HG03571 (cell line): ENCODE data around the gene EVI5.
"Not testable (repeated sequence)": the region's sequence is repeated elsewhere in the genome, so short reads cannot be mapped to it uniquely, and the experiment has no call there.

Experiments
- ATAC-seq: cut with Tn5 transposase; IDR thresholded peaks from one replicate; pipeline ENCODE4 v1.9.1; 2021; ENCODE audit not compliant: unreplicated experiment

The EVI5 gene

DNA sequence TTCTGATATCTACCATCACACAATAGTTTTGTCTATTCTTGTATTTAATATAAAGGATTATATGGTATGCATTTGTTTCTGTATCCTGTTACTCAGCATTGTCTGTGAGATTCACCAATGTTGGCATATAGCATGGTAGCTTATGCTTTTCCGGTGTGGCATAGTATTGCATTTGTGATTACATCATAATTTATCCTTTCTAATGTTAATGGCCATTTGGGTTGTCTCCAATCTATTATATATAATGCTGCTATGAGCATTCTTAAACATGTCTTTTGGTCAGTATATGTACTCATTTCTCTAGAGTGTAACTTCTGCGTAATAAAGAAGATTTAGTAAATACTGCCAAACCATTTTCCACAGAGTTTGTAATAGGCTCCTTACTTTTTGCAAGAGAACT is 257.2 kb downstream of the EVI5 start:
- ATAC-seq: no peak

DNA sequence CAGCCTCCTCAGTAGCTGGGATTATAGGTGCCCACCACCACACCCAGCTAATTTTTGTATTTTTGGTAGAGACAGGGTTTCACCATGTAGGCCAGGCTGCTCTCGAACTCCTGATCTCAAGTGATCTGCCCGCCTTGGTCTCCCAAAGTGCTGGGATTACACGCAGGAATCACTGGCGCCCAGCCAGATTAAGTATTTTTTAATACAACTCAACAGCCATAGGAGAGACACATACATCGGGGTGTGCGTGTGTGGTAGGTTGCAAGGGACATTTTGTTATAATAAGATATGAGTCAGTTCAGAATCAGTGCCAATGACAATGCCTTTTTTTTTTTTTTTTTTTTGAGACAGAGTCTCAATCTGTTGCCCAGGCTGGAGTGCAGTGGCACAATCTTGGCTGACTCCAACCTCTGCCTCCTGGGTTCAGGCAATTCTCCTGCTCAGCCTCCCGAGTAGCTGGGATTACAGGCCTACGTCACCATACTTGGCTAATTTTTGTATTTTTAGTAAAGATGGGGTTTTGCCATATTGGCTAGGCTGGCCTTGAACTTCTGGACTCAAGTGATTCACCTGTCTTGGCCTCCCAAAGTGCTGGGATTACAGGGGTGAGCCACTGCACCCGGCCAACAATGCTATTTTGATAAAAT is 259.8 kb downstream of the EVI5 start:
- not testable (repeated sequence) for ATAC-seq

DNA sequence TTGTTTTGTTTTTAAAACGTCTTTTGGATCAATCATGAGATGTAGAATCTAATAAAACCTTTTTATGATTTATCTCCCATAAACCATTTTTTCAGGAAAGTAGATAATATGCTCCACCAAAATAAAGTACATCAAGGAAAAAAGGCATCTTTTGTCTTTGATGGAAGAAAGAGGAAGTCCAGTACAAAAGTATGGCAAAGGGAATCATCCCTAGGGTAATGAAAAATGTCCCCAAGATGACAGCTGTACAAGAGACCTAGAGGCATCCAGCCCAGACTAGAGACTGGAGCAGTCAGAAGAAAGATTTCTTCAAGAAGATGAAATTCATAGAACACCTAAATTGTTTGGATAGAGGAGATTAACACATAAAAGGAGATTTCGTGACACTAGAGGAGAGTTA is 265.9 kb downstream of the EVI5 start:
- no peak for ATAC-seq

DNA sequence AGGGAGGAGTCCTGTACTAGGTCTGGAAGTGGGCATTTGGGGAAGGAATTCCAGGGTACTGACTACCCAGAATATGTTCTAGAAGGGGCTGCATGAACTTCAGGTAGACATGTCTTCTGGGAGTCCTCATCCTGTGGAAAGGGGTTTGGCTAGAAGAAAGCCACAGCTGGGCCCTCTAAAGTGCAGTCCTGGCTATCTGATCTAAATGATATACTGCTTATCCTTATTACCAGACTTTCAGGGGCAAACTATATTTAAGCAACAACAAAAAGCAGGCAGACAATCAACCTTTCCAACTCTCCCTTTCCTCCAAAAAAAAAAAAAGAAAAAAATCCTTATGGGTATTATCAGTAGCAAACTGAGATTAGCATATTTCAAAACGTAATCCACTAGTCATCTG is 268.3 kb downstream of the EVI5 start:
- no peak for ATAC-seq

DNA sequence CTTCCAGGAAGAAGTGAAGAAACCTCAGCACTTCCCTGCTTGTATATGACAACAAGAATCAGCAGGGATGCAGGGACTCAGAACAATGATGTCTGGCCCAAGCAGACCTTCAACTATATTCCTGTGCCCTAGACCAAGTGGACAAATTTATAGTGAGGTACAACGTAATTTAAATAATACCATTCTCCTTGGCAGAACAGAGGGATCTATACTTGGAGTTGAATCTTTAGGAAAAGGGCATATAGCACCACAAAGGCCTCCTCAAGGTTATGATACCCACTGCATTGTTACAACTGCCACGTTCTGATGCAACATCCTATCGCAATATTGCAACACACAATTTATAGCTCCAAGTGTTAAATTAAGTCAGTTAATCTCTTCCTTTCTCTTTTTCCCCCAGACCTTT is 269.1 kb downstream of the EVI5 start:
- ATAC-seq: no peak

DNA sequence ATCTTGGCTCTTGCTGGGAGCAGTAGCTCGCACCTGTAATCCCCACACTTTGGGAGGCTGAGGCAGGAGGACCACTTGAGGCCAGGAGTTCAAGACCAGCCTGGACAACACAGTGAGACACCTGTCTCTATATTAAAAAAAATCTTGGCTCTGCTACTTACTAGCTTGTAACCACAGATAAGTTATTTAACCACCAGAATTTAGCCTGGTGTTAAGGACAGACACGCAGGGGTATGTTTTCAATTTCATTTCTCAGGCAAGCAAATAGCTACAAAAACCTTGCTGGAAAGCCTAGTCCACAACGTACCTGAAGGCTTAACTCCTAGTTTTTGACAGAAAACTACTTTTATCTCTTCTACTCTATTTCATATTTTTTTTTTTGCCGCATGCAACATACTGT is 273.4 kb downstream of the EVI5 start:
- ATAC-seq: peak; percentile 63

DNA sequence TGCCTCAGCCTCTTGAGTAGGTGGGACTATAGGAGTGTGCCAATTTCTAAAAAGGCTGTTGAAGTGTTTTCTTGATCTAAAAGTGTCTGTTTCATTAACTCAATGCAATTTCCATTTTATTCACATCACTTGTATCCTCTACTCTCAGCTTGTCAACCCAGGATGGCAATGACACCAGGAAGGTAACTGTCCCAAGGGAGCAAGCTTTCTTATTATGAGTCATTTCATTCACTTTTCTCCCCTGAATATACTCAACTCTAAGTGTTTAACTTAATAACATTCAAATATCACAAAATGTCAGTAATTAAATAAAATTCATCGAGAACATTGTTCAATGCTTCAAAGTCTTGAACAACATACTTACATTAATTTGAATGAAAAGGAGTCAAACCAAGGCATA is 275.3 kb downstream of the EVI5 start:
- ATAC-seq: no peak

DNA sequence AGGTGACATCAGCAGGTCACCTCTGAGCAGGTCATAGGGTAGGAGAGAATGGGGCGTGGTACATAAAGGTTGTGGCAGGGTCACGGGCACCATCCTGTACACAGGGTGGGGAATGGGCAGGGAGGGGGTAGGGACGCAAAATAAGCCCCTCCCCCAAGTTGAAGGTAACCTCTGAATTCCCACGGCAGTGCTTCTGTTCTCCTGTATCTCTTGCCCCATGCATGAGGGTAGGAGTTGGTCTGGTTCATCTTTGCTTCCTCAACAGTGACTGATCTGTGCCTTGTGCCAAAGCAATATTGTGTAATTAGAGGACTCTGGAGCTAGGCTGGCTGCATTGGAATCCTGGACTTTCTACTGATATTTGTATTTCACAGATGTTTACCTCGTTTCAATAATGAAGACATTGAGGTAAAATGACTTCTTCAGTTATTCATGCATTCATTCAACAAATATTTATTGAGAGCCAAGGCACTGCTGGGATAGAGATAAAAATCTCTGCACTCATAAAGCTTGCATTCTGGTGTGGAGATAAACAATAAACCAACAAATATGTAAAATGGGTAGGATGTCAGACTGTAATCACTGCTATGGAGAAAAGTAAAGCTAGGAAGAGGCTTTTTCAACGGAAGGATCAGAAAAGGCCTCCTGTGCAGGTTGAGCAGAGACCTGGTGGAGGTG is 279.8 kb downstream of the EVI5 start:
- ATAC-seq: peak; percentile 11

DNA sequence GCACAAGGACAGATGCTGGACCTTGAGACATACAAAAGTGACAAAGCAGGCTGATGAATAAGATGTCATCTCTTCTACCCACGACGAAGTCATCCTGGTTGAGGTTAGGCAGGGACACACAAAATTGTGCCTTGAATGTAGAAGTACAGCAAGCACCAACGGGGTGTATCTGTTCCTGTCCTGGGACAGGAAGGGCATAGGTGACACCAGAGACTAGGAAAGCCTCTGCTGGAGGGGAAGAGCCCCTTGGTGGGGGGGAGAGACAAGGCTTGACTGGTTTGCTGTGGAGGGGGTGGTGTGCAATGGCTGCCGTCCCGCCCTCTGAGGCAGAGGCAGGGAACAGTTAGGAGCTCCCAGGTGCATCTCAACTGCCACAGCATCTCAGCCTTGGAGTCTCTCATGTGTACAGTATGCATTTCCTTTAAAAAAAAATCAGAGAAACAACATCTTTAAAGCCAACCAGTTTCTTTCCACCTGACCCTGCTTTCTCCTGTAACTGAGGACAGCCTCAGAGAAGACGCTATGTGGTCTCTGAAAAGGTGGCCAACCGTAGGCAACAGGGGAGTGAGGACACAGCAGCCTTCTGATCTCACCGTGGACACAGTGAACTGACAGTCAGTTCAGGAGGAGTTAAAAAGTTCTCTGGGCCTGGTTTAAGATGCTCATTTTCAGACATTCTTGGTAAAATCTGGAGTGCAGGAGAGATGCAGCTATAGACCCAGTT is 280.5 kb downstream of the EVI5 start:
- peak; percentile 35 for ATAC-seq

DNA sequence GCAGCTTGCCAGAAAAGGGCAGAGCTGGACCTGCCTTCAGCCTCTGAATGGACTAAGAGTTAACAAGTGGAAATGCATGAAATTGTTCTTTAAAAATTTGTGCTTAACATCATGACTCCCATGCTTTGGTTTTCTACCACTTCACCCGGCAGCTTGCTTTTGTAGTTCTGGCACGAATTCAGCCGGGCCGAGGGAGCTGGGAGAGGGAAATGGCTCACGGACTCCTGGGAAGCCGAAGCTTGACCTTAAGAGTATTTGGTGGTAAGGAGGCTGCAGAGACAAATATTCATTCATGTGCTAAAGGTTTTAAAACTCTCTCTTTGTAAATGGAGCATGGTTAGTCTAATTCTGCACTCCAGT is 281.0 kb downstream of the EVI5 start:
- no peak for ATAC-seq

DNA sequence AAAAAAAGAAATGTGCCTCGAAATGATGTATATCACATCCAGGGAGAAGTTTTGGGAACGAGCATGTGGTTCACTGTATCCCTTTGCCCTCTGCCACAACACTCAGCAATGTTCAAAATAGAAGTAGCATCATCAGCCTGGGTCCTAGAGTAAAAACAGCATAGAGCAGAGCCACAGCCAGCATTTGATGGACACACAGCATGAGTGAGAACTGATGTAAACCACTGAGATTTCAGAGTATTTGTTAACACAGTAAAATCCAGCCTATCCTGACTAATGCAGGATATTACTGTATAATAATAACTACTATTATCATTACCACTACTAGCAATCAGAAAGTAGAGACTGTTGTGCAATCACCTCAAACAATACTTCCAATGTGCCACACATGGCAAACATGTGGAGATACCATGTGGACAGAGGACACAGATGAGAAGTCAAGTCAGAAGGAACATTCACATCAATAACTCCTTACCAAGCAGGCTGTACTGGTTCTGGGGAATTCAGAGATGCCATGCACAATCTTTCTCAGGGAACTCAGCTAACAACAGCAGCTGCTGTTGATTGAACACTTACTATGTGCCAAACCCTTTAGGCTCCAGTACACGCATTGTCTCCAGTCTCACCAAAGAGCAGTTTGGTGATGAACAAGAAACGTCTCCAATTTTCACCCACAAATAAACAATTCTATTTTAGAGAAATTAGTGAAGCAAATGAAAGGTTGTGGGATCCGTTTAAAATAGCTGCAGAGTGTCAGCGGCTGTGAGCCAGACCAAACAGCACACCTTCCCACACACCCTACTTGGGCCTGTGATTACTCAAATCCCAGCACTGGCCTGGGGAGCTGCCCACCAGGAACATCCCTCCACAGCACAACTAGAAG is 281.6 kb downstream of the EVI5 start:
- ATAC-seq: no peak

DNA sequence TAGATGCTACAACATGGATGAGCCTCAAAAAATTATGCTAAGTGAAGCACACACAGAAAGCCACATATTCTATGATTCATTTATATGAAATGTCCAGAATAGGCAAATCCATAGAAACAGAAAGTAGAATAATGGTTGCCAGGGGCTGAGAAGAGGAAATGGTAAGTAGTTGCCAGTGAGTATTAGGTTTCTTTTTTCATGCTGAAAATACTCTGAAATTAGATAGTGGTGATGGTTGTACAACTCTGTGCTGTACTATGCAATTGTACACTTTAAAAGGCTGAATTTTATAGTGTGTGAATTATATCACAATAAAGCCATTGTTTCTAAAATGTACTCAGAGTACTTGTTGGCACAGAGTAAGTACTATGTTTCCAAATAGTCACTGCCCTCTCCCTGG is 282.7 kb downstream of the EVI5 start:
- ATAC-seq: peak; percentile 52

DNA sequence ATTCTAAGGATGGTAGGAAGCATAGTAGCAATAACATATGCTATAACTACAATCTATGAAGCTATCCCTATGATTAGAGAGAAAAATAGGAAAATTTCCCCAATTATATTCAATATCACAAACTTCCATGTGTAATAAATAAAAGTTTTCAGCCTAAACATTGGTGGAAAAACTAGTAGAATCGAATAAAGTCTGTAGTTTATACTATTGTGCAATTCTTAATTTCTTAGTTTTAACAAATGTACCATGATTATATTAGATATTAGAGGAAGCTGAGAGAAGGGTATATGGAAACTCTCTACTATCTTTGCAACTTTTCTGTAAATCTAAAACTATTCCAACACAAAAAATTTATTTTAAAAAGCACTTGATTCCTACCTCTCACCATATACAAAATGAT is 284.4 kb downstream of the EVI5 start:
- ATAC-seq: no peak

DNA sequence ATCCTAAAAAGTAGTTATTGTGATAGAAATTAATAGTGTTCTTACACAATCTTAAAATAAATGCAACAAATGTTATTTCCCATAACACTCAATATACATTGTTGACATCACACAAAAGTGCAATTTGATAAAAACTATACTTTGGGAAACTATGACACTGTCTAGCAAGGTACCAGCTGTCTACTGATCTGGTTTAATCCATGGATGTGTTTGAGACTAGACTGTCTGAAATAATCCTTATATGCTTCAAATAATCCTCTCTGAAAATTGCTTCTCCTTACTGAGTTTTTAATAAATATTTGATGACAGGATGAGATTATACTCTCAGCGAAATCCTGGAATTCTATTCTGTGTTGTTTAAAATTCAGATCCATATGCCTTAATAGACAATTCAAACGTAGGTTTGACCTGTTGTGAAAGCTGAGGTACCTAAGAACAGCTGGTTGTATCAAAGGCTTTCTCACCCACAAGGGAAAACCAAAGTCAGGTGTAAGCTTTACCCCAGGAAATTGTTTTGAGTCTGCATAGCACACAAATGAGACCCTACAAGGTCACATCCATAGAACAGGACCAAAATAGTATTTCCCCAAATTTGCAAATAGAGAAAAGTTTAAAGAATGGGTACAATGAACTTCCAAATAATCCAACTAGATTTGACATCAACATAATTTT is 289.4 kb downstream of the EVI5 start:
- ATAC-seq: no peak

DNA sequence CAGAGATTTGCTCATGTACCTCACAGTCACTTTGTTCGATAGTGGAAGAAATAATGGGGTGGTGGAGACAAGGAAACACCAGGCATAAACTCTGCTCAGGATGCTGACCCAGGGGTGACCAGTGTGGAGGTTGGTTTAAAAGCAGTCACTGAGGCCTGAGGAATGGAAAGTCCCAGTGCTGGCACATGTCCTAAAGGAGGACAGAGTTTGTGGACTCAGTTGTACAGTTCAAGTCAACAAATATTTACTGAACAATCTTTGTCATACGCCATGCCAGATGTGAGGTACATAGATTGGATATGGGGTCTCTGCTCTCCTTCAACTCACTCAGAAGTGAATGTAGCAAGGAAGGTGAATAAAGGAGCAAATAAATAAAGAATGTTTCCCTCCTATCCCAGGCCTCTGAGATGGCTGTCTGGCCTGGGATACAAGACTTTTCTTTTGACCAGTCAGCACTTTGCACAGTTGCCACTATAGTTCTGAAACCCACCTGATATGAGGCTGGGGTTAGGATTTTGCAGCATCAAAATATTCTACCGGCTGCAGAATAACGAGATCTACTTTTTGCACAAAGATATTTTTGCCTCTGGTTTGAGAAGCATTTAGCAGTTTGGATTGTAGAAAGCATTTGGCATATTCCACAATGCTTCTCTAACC is 290.3 kb downstream of the EVI5 start:
- ATAC-seq: no peak

DNA sequence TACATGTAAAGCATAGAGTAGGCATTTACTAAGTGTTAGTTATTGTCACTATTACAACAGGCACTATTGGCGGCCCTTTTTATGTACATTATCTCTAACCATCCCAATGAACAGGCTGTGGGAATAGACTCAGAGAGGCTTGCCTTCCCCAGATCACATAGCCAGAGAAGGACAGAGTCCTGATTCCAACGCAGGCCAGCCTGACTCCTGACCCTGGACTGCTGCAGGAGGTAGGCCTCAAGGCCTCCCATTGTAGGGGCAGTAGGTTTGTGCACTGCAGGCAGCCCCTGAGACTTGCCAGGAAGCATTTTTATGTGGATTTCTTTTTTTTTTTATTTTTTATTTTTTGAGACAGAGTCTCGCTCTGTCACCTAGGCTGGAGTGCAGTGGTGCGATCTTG is 291.8 kb downstream of the EVI5 start:
- ATAC-seq: no peak

DNA sequence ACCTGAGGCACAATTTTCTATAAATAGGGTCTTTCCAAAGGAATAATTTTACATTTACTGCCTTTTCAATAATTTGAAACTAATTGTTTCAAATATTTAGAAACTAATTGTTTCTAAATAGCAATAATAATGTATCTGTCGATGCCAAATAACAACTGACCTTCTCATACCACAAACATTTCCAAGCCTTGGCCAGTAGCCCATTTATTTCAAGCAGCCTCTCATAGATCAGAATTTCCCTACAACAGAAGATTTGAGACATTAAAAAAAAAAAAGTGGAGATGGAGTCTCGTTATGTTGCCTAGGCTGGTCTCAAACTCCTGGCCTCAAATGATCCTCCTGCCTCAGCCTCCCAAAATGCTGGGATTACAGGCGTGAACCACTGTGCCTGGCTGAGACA is 296.1 kb downstream of the EVI5 start:
- no peak for ATAC-seq

DNA sequence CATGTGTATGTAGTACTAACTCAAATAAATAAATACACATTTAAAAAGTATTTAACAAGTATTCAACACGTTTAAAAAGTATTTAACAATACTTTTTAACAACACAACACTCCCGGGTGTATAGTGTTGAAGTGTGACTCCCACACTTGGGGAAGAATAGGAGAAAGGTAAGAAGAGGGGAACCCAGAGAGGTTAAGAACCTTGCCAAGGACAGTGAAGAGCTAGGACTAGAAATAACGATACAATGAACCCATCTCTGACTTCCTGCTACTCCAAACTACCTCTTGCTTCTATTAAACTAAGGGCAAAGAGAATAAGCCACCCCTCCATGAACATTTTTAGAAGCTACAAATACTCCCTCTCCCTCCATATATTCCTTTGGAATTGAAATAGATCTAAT is 296.5 kb downstream of the EVI5 start:
- ATAC-seq: no peak

DNA sequence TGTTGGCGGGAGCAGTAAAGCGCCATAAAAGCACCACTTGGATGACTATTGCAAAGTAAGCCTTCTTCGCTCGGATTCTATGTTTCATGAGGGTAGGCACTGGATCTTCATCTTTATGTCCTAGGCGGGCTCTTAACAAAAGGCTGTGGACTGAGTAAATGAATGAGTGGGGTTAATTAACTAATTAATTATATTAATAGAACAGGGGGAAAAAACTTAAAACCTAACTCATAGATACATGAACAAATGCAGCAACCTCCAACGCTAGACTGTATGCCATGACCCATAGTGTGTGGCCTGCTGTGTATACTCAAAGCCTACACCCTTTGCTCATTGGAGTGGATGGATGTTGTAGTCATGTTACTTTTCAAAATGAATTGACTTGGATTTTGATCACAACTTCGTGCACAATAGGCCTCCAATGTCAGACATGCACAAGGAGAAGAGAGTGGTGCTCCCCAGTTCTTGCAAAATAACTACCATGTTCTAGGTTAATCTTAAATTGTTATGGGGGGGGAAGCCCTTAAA is 297.8 kb downstream of the EVI5 start:
- no peak for ATAC-seq
